Fibroblast of mammary gland (primary cell): ENCODE data around the gene SIAH3.
A peak's percentile ranks its signal among the peaks of the same experiment; 100 is the strongest.

Experiments used
- DNase-seq: peaks from one replicate; pipeline ENCODE4 v3.0.0-alpha.2; 2010; ENCODE audit warnings: low read depth
- H3K4me3 ChIP-seq: 2 replicates; pipeline ENCODE4 v1.5.1; 2011; ENCODE audit warnings: low read depth, mild to moderate bottlenecking, low read length, moderate library complexity; ENCODE audit not compliant: control insufficient read depth
- CTCF ChIP-seq: conservative IDR thresholded peaks from 2 replicates; pipeline ENCODE4 v1.5.1; 2011; ENCODE audit warnings: low read depth, low read length, inconsistent platforms; ENCODE audit not compliant: control insufficient read depth, insufficient read depth

SIAH3 gene

GRCh38 chr13:45816427-45816826, 35.1 kb downstream of the SIAH3 start:
- H3K4me3 ChIP-seq, result no peak overlapping the region
- no peak for DNase-seq
- TF ChIP-seq CTCF, result no peak

- no peak for TF ChIP-seq CTCF
- no peak for DNase-seq
- H3K4me3 ChIP-seq, result no peak overlapping the region
Measured at GRCh38 chr13:45812695-45813372, 38.7 kb downstream of the SIAH3 start.

GRCh38 chr13:45811891-45812694, 39.5 kb downstream of the SIAH3 start:
- no peak overlapping the region for H3K4me3 ChIP-seq
- TF ChIP-seq CTCF, result no peak
- DNase-seq, result no peak

GRCh38 chr13:45809801-45810394, 41.7 kb downstream of the SIAH3 start:
- TF ChIP-seq CTCF, result no peak
- no peak for DNase-seq
- no peak overlapping the region for H3K4me3 ChIP-seq

GRCh38 chr13:45808925-45809324, 42.6 kb downstream of the SIAH3 start:
- no peak overlapping the region for H3K4me3 ChIP-seq
- TF ChIP-seq CTCF, result no peak
- DNase-seq, result no peak

- peak; percentile 60 for DNase-seq
- H3K4me3 ChIP-seq, result no peak overlapping the region
- peak; percentile 49 for TF ChIP-seq CTCF
Measured at GRCh38 chr13:45807520-45808099, 43.9 kb downstream of the SIAH3 start.
